Effector memory CD4-positive, alpha-beta T cell (primary cell): ENCODE measurements around the gene CD93.

Experiments used
- DNase-seq, 3 donors: peaks; one replicate each; pipeline ENCODE4 v3.0.0-alpha.2; 2020
- H3K27ac ChIP-seq: 2 replicates; pipeline ENCODE4 v1.7.0; 2013; ENCODE audit warnings: mild to moderate bottlenecking, low read length, moderate library complexity; ENCODE audit not compliant: insufficient read depth, poor library complexity, severe bottlenecking
- H3K27me3 ChIP-seq: replicated peaks from 2 replicates; pipeline ENCODE4 v1.7.0; 2013; ENCODE audit warnings: mild to moderate bottlenecking, low read length; ENCODE audit not compliant: insufficient read depth, control insufficient read depth, poor library complexity, severe bottlenecking
- H3K36me3 ChIP-seq: 2 replicates; pipeline ENCODE4 v1.7.0; 2013; ENCODE audit warnings: mild to moderate bottlenecking, low read length, moderate library complexity; ENCODE audit not compliant: control insufficient read depth, insufficient read depth
- H3K4me1 ChIP-seq: 2 replicates; pipeline ENCODE4 v1.7.0; 2013; ENCODE audit warnings: low read length, mild to moderate bottlenecking; ENCODE audit not compliant: control insufficient read depth, insufficient read depth, poor library complexity, severe bottlenecking
- H3K4me3 ChIP-seq: 2 replicates; pipeline ENCODE4 v1.7.0; 2013; ENCODE audit warnings: low read length, low read depth, mild to moderate bottlenecking; ENCODE audit not compliant: insufficient read depth, poor library complexity, severe bottlenecking
- H3K9me3 ChIP-seq: 2 replicates; pipeline ENCODE4 v1.7.0; 2013; ENCODE audit warnings: mild to moderate bottlenecking, low read length, moderate library complexity; ENCODE audit not compliant: control insufficient read depth

Gene CD93

DNA sequence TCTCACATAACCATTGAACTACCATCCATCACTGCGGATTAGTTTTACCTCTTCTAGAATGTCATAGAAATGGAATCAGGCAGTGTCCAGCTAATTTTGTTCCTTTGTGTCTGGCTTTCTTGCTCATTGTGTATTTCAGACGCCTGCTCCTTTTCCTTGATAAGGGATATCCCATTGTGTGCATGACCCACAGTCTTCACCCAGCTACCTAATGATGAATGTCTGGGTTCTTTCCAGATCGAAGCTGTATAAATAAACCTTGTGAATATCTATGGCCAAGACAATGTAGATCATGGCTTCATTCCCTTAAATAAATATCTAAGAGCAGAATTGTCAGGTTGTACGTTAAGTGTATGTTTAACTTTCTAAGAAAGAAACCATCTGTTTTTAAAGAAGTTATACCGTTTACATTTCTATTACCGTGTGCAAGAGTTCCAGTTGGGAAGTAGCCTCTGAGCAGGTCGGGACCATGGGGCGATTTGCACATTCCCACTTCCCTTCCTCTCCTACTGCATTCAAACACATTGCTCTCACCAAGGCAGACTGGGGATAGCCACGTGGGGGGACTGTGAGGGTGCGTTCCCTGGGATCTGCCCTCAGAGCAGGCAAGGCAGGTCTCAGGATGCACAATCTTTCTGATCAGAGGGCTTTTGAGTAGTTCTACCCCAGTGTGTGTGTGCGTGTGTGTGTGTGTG, 13.1 kb downstream of the CD93 start:
- DNase-seq: no peak
- Histone ChIP-seq H3K4me3 (no peak overlapping the region), H3K27me3 (no peaks in the 10 kb centered on the region), H3K36me3 (no peaks in the 10 kb centered on the region), H3K27ac (no peak overlapping the region), H3K4me1 (no peaks in the 10 kb centered on the region), H3K9me3 (no peaks in the 10 kb centered on the region)

GRCh38 chr20:23071996-23072395, 14.1 kb downstream of the CD93 start:
- H3K27ac ChIP-seq: no peak overlapping the region
- DNase-seq: no peak

GRCh38 chr20:23071398-23071797, 14.7 kb downstream of the CD93 start:
- no peak overlapping the region for H3K4me3 ChIP-seq
- no peaks in the 10 kb centered on the region for H3K4me1 ChIP-seq
- no peaks in the 10 kb centered on the region for H3K27me3 ChIP-seq
- no peak overlapping the region for H3K27ac ChIP-seq
- no peaks in the 10 kb centered on the region for H3K36me3 ChIP-seq
- no peaks in the 10 kb centered on the region for H3K9me3 ChIP-seq
- no peak for DNase-seq

More at GRCh38 chr20:23071996-23072395, 14.1 kb downstream of the CD93 start:
- Histone ChIP-seq H3K9me3 (no peaks in the 10 kb centered on the region), H3K27me3 (no peaks in the 10 kb centered on the region), H3K4me1 (no peaks in the 10 kb centered on the region), H3K4me3 (no peak overlapping the region), H3K36me3 (no peaks in the 10 kb centered on the region)

DNA sequence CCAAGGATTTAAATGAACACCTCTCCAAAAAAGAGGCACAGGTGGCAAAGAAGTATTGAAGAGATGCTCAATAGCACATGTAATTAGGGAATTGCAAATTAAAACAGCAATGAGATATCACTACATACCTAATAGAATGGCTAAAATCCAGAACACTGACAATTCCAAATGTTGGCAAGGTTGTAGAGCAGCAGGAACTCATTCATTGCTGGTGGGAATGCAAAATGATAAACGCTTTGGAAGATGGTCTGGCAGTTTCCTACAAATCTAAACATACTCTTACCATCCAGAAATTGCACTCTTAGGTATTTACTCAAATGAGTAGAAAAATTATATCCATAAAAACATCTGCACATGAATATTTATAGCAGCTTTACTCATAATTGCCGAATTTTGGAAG, 17.0 kb downstream of the CD93 start:
- no peaks in the 10 kb centered on the region for H3K36me3 ChIP-seq
- no peak overlapping the region for H3K27ac ChIP-seq
- no peak for DNase-seq
- no peaks in the 10 kb centered on the region for H3K27me3 ChIP-seq
- no peak overlapping the region for H3K4me3 ChIP-seq
- H3K4me1 ChIP-seq: no peaks in the 10 kb centered on the region
- no peaks in the 10 kb centered on the region for H3K9me3 ChIP-seq

GRCh38 chr20:23068283-23068682, 17.8 kb downstream of the CD93 start:
- H3K4me3 ChIP-seq: no peak overlapping the region
- DNase-seq: no peak
- H3K27me3 ChIP-seq: no peaks in the 10 kb centered on the region
- H3K36me3 ChIP-seq: no peaks in the 10 kb centered on the region
- H3K4me1 ChIP-seq: no peaks in the 10 kb centered on the region
- H3K9me3 ChIP-seq: no peaks in the 10 kb centered on the region
- no peak overlapping the region for H3K27ac ChIP-seq

- Histone ChIP-seq H3K27me3 (no peaks in the 10 kb centered on the region), H3K36me3 (no peaks in the 10 kb centered on the region)
Measured at GRCh38 chr20:23066772-23067171, 19.4 kb downstream of the CD93 start.

GRCh38 chr20:23065266-23066201, 20.6 kb downstream of the CD93 start:
- H3K9me3 ChIP-seq: no peaks in the 10 kb centered on the region
- no peaks in the 10 kb centered on the region for H3K36me3 ChIP-seq
- H3K4me1 ChIP-seq: no peaks in the 10 kb centered on the region
- H3K27ac ChIP-seq: no peak overlapping the region
- H3K27me3 ChIP-seq: no peaks in the 10 kb centered on the region
- no peak for DNase-seq
- H3K4me3 ChIP-seq: no peak overlapping the region

More at GRCh38 chr20:23066772-23067171, 19.4 kb downstream of the CD93 start:
- Histone ChIP-seq H3K4me1 (no peaks in the 10 kb centered on the region), H3K4me3 (no peak overlapping the region), H3K9me3 (no peaks in the 10 kb centered on the region), H3K27ac (no peak overlapping the region)
- DNase-seq: no peak

DNA sequence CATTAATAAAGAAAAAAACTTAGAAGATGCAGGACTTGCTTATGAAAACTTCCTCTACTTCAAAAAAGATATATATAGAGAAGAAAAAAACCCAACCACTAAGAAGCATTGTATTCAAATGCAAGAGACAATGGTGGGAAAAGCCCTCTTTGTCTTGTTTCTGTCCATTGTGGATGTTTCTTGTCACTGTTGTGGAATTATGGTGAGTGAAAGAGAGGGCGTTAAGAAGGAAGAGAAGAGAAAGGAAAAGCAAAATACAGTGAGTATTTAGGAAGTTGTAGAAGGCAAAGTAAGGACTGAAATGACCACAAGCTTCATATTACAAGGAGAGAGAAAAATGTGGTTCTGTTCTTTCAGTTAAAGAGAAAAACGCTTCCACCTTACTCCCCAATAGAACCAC, 22.5 kb downstream of the CD93 start:
- Histone ChIP-seq H3K36me3 (no peaks in the 10 kb centered on the region), H3K27ac (no peak overlapping the region), H3K4me1 (no peaks in the 10 kb centered on the region), H3K27me3 (no peaks in the 10 kb centered on the region), H3K4me3 (no peak overlapping the region), H3K9me3 (no peaks in the 10 kb centered on the region)
- no peak for DNase-seq

- no peaks in the 10 kb centered on the region for H3K36me3 ChIP-seq
Measured at GRCh38 chr20:23063168-23063567, 23.0 kb downstream of the CD93 start.

DNA sequence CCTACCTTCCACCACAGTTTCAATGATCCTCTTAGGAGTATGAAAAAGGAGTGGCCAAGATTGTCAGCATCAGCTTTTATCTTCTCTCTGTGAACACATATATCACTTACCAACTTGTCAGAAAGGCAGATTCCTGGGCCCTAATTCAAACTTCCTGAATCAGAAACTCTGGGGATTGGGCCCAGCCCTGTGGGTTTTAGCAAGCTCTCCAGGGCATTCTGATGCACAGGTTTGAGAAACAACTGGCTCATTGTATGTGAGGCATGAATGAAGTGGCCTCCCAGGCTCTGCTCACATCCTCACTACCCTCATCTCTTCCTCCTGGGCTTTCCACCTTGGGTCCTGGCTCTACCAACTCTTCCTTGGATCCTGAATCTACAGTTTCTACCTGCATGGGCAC, 23.5 kb downstream of the CD93 start:
- Histone ChIP-seq H3K4me3 (no peak overlapping the region), H3K4me1 (no peaks in the 10 kb centered on the region), H3K9me3 (no peaks in the 10 kb centered on the region), H3K36me3 (no peaks in the 10 kb centered on the region), H3K27ac (no peak overlapping the region), H3K27me3 (no peaks in the 10 kb centered on the region)
- no peak for DNase-seq

More at GRCh38 chr20:23063168-23063567, 23.0 kb downstream of the CD93 start:
- Histone ChIP-seq H3K9me3 (no peaks in the 10 kb centered on the region), H3K4me1 (no peaks in the 10 kb centered on the region), H3K27me3 (no peaks in the 10 kb centered on the region), H3K27ac (no peak overlapping the region), H3K4me3 (no peak overlapping the region)
- no peak for DNase-seq
